Muscle layer of colon (tissue), 2 donors: ENCODE results near the gene MMP24.

Source experiments
- H3K27ac ChIP-seq: one replicate; pipeline ENCODE4 v1.7.0; 2013; ENCODE audit warnings: low read depth, mild to moderate bottlenecking, low read length, moderate library complexity
- H3K27me3 ChIP-seq, 2 donors: one replicate each; pipeline ENCODE4 v1.7.0; 2013; ENCODE audit warnings: low read length in 2 of 2, mild to moderate bottlenecking in 2 of 2; ENCODE audit not compliant: insufficient read depth in 2 of 2, control insufficient read depth in 1 of 2
- H3K36me3 ChIP-seq: one replicate; pipeline ENCODE4 v1.7.0; 2013; ENCODE audit warnings: mild to moderate bottlenecking, low read length; ENCODE audit not compliant: insufficient read depth
- H3K4me1 ChIP-seq: one replicate; pipeline ENCODE4 v1.7.0; 2013; ENCODE audit warnings: mild to moderate bottlenecking, low read length; ENCODE audit not compliant: insufficient read depth
- H3K4me3 ChIP-seq, 2 donors: one replicate each; pipeline ENCODE4 v1.7.0; 2013; ENCODE audit warnings: low read length in 2 of 2, low read depth in 1 of 2, mild to moderate bottlenecking in 1 of 2, moderate library complexity in 1 of 2
- H3K9ac ChIP-seq: one replicate; pipeline ENCODE4 v1.7.0; 2013; ENCODE audit warnings: low read length
- H3K9me3 ChIP-seq: one replicate; pipeline ENCODE4 v1.7.0; 2013; ENCODE audit warnings: mild to moderate bottlenecking, low read length
- donor health status: abdominal sarcoma.
- donor health status: Adenocarcinoma of cecum.

The MMP24 gene

GRCh38 chr20:35326021-35326739 is 99.7 kb downstream of the MMP24 start:
- Histone ChIP-seq H3K27me3 (no peaks in the 10 kb centered on the region), H3K4me1 (peaks cover 11% of the 10 kb centered on the region), H3K27ac (no peak overlapping the region), H3K9ac (no peak overlapping the region), H3K36me3 (no peaks in the 10 kb centered on the region), H3K4me3 (no peak overlapping the region), H3K9me3 (no peaks in the 10 kb centered on the region)
